NT2/D1 (cell line): ENCODE results near the gene MAN2B1.

Experiments
- DNase-seq: peaks from one replicate; pipeline ENCODE4 v3.0.0-alpha.2; 2011; ENCODE audit warnings: low read depth, low spot score
- H3K27me3 ChIP-seq: 2 replicates; pipeline ENCODE4 v1.6.0; 2011; ENCODE audit warnings: mild to moderate bottlenecking; ENCODE audit not compliant: insufficient read length, insufficient read depth
- H3K36me3 ChIP-seq: 2 replicates; pipeline ENCODE4 v1.6.1; 2011; ENCODE audit warnings: mild to moderate bottlenecking, low read length, mixed read lengths; ENCODE audit not compliant: insufficient read depth, insufficient read length
- H3K4me1 ChIP-seq: 2 replicates; pipeline ENCODE4 v1.5.1; 2011; ENCODE audit not compliant: insufficient read depth, insufficient read length
- H3K4me3 ChIP-seq: 2 replicates; pipeline ENCODE4 v1.5.1; 2011; ENCODE audit warnings: low read depth; ENCODE audit not compliant: insufficient read length
- H3K9ac ChIP-seq: 2 replicates; pipeline ENCODE4 v1.6.0; 2011; ENCODE audit warnings: low read depth; ENCODE audit not compliant: insufficient read length
- H3K9me3 ChIP-seq: 2 replicates; pipeline ENCODE4 v1.5.1; 2011; ENCODE audit warnings: mild to moderate bottlenecking, low read length; ENCODE audit not compliant: insufficient read depth
- SUZ12 ChIP-seq: IDR thresholded peaks from 2 replicates; pipeline ENCODE4 v1.6.1; 2011; ENCODE audit not compliant: insufficient read length, insufficient read depth; ENCODE audit errors: extremely low read depth
- YY1 ChIP-seq: IDR thresholded peaks from 2 replicates; pipeline ENCODE4 v1.6.1; 2011; ENCODE audit not compliant: insufficient read length, insufficient read depth
- ZNF274 ChIP-seq: IDR thresholded peaks from 2 replicates; pipeline ENCODE4 v1.6.1; 2011; ENCODE audit warnings: mild to moderate bottlenecking, low read depth, low read length

The MAN2B1 gene

GRCh38 chr19:12668346-12668745 is 1.8 kb upstream of the MAN2B1 start:
- Histone ChIP-seq H3K36me3 (peaks cover 55% of the 10 kb centered on the region), H3K27me3 (no peaks in the 10 kb centered on the region), H3K9ac (peak overlapping the region; percentile 98), H3K4me1 (peaks cover 26% of the 10 kb centered on the region), H3K4me3 (peak overlapping the region; percentile 89), H3K9me3 (no peaks in the 10 kb centered on the region)
- DNase-seq, result no peak
- TF ChIP-seq SUZ12 (no peak), ZNF274 (no peak), YY1 (no peak)

- Histone ChIP-seq H3K4me3 (peak overlapping the region; percentile 89), H3K9ac (no peak overlapping the region), H3K4me1 (peaks cover 26% of the 10 kb centered on the region), H3K27me3 (no peaks in the 10 kb centered on the region), H3K36me3 (peaks cover 55% of the 10 kb centered on the region), H3K9me3 (no peaks in the 10 kb centered on the region)
- no peak for DNase-seq
- TF ChIP-seq ZNF274 (no peak), SUZ12 (no peak), YY1 (no peak)
Measured at GRCh38 chr19:12667731-12668302, 1.3 kb upstream of the MAN2B1 start.

- H3K4me3 ChIP-seq, result peak overlapping the region; percentile 73
- TF ChIP-seq YY1 (no peak), ZNF274 (no peak), SUZ12 (no peak)
- peak overlapping the region; percentile 76 for H3K9ac ChIP-seq
- H3K9me3 ChIP-seq, result no peaks in the 10 kb centered on the region
- no peak for DNase-seq
- no peaks in the 10 kb centered on the region for H3K27me3 ChIP-seq
- peaks cover 26% of the 10 kb centered on the region for H3K4me1 ChIP-seq
- peaks cover 62% of the 10 kb centered on the region for H3K36me3 ChIP-seq
Measured at GRCh38 chr19:12665671-12666264, 774 bp downstream of the MAN2B1 start.

GRCh38 chr19:12665281-12665573 is 1.3 kb downstream of the MAN2B1 start:
- no peak overlapping the region for H3K9ac ChIP-seq

GRCh38 chr19:12664406-12665280 is 1.9 kb downstream of the MAN2B1 start:
- Histone ChIP-seq H3K4me1 (peaks cover 23% of the 10 kb centered on the region), H3K4me3 (no peak overlapping the region), H3K9me3 (no peaks in the 10 kb centered on the region), H3K36me3 (peaks cover 66% of the 10 kb centered on the region), H3K27me3 (no peaks in the 10 kb centered on the region), H3K9ac (no peak overlapping the region)
- no peak for DNase-seq
- TF ChIP-seq YY1 (no peak), SUZ12 (no peak), ZNF274 (no peak)

More at GRCh38 chr19:12665281-12665573, 1.3 kb downstream of the MAN2B1 start:
- no peak for TF ChIP-seq SUZ12
- Histone ChIP-seq H3K36me3 (peaks cover 62% of the 10 kb centered on the region), H3K4me3 (no peak overlapping the region), H3K9me3 (no peaks in the 10 kb centered on the region), H3K4me1 (peaks cover 23% of the 10 kb centered on the region), H3K27me3 (no peaks in the 10 kb centered on the region)
- no peak for DNase-seq

- H3K36me3 ChIP-seq, result peaks cover 79% of the 10 kb centered on the region
- peaks cover 14% of the 10 kb centered on the region for H3K4me1 ChIP-seq
- H3K27me3 ChIP-seq, result no peaks in the 10 kb centered on the region
- no peak overlapping the region for H3K4me3 ChIP-seq
- DNase-seq, result no peak
- no peaks in the 10 kb centered on the region for H3K9me3 ChIP-seq
- H3K9ac ChIP-seq, result no peak overlapping the region
- TF ChIP-seq ZNF274, result no peak
- TF ChIP-seq SUZ12, result no peak
- no peak for TF ChIP-seq YY1
Measured at GRCh38 chr19:12660980-12661379, 5.6 kb downstream of the MAN2B1 start.

GRCh38 chr19:12657966-12658365 is 8.6 kb downstream of the MAN2B1 start:
- no peak for TF ChIP-seq SUZ12
- no peak for TF ChIP-seq ZNF274
- no peak for TF ChIP-seq YY1

More at GRCh38 chr19:12657966-12658365, 8.6 kb downstream of the MAN2B1 start:
- no peaks in the 10 kb centered on the region for H3K27me3 ChIP-seq
- H3K4me3 ChIP-seq, result no peak overlapping the region
- no peak overlapping the region for H3K9ac ChIP-seq
- no peak for DNase-seq
- H3K36me3 ChIP-seq, result peaks cover 69% of the 10 kb centered on the region
- H3K4me1 ChIP-seq, result peaks cover 2% of the 10 kb centered on the region
- no peaks in the 10 kb centered on the region for H3K9me3 ChIP-seq
